ENCODE data around the gene MOB3B. TPM values are rescaled to one million over a fixed set of nuclear protein-coding genes. Genes with fewer than 3 reads are reported as not detected.

MOB3B gene
- polyA plus RNA-seq, 1 donor: 27.3 TPM

DNA sequence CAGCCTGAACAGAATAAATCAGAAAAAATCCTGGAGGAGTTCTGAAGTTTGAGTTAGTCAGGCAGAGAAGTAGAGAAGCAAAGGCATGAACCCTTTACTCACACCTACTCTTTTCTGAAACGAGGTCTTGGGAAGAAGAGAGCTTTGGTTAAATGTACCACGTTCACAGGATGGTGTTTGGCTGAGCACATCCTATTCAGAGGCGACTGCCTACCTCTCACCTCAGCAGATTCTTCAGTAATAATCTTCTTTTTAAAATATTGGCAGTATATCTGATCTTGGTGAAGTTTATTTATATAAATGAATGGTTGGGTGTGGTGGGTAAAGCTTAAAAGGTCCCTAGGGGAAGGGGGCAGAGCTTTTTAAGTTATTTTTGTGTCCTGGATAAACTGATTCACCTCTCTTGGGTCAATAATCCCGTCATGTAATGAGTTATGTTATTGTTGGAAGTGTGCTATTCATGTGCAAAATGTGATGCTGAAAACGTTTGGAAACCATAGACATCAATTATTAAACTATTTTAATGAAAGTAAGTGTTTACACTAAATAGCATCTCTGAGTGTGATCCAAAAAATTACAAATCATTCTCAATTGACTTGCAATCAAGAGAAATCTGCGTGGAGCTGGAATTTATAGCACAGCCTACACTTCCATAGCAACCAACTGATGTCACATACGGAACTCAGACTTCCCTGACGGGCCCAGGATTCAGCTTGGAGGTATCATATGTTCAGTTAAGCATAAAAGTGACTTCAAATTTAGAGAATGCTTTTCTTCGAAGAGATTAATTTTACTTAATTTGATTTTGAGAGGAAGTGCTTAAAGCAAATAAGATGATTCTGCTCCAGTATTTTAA lies 138.3 kb downstream of the MOB3B start:
- DNase-seq: no peak

DNA sequence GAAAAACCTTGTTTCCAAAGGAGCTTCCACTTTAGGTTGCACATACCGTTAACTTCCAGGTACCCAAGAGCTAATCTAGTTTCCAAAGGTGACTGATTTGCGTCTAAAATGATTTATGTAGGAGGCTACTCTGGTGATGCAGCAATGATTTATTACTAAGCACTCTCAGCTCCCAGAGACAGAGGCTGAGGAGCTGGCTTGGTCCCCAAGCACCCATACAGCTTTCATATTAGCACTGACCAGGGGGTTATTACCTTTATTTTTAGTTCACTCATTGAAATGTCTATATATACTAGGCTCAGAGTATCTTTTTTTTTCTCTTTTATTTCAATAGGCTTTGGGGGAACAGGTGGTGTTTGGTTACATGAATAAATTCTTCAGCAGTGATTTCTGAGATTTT lies 141.5 kb downstream of the MOB3B start:
- DNase-seq: no peak

DNA sequence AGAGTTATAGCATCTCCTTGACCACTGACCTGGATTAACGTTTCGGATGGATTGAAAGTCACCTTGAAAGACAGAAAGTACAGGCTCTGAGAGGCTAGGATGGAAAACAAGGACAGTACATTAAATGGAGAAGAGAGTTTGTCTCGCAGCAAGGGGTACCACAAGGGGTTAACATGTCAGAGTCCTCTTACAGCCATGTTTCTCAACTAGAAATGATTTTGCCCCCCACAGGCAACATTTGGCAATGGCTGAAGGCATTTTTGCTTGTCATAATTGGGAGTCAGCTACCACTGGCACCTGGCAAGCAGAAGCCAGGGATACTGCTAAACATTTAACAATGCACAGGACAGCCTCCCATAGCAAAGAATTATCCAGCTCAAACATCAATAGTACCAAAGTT lies 141.9 kb downstream of the MOB3B start:
- no peak for DNase-seq

DNA sequence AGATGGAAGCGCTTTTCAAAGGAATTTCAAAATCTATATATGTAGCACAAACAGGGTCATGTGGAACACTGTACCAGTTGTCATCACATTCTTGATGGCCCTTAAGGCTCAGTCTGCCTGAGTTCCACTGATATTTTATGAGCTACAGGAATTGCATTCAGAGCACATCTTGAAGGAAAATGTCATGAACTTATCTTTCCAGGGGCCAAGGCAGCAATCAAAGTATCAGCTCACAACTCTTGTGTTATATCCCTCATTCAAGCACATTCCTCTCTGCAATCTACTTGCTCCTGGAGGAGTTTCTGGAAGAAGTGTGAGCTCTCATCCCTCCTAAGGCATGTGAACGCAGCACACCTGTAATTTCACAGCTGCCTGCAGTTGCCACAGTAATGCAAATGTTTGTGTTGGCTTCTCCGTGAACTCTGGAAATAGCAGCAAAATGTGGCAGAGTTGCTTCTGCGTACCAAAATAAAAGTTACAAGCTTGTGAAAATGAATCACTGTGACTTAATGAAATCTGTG lies 143.0 kb downstream of the MOB3B start:
- no peak for DNase-seq

DNA sequence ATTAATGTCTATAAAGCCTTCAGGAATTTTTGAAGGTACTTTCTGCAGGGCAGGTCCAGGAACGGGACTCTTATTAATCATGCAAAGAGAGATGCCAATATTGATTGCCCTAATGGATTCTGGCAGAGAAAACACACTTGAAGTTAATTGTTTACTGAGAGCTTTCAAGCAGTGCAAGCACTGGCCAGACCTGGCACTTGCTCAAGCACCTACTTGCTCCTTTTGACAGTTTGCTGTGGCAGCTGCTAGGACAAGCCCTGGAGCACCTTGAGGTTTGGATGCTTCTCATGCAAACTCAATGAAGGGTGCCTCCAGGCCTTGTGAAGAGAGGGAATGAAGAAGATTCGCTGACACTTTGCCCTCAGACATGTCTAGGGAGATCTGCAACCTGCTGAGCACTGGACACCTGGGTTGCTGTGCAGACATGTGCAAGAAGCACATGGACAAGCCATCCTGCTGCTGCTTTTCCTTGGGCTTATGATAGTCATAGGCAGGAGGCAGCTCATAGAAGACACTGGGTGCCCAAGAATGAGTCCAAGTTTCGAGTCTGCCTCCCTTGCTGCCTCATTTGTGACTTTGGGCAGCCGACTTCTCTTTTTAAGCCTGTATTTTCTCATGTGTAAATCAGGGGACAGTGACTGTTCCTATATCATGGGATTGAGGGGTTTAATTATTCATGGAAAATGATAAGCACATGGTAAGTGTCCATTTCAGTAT lies 143.8 kb downstream of the MOB3B start:
- no peak for DNase-seq

DNA sequence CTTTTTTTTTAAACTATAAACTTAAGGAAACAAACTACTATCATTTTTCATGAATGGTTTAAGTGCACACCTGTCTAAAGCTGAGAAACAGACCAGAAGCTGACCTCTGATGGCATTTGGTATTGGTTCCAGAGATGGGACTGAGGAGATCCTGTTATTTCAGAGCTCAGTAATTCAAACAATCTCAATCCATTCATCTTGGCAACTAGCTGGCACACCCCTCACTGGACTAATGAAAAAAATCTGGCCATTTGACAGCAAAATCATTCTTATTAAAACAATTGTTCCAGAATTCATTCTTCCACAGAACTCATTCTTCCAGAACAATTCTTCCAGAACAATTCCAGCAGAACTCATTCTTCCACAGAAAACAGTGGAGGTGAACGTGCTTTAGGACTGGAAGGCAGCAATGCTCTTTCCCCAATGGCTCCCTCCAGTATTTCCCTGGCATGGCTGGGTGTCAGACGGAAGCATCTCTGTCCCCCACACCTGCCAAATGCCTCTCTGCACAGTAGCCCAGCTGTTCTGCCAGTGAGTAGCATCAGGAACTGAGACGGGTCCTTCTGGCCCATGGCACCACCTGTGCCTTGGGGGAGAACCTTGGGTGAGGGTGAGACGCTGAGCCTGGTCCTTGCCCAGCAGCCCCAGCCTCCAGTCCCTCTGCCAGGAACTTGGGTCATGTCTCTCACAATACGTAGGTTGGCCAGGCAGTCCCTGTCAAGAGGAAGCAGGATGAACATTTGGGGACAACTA lies 145.2 kb downstream of the MOB3B start:
- DNase-seq: no peak

DNA sequence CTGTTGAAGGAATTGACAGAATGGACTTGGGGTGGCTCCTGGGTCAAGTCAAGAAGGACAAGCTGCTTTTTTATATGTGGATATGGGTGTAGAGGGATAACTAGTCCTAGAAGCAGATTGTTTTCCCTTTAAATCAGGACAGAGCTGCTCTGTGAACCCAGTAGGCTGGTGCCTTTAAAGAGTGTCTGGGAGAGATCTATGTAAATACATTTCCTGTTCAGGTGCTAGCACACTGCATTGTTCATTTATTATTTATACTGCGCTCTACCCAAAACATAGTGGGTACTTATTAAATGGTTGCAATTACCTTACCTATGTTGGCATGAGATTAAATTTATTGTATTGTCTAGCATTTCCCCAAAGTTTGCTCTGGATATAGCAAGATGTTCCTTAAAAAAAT lies 146.1 kb downstream of the MOB3B start:
- DNase-seq: no peak

DNA sequence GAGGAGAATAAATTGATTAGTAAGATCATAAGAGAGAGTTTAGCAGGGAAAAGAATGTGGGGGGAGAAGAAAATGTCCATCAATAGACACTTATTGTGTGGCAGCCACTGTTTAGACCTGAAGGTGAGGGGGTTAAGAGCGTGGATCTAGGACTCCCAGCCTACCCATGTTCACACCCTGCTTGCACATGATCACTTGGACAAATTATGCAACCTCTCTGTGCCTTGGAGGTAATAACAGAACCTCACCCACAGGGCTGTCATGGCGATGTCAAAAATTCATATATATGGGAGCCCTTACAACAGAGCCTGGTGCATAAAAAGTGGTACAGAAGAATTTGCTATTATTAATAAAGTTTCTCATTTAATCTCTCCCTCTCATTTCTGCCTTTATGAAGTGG lies 146.6 kb downstream of the MOB3B start:
- no peak for DNase-seq

DNA sequence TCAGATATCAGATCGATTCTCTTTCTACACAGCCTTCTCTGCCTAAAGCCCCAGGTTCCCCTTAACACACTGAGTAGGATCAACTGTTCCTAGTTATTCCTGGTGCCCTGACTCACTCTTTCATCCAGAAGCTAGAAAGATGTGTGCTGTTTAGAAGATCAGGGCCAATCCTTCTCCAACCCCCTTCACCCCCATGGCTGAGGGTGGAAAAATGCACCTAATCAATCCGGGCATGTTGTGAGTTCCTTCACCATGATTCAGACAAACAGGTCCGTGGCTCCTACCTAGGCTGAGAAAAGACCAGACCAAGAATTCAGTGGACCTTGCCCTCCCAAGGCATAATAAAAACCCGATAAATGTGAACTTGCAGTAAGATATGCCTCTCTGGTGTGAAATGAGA lies 147.3 kb downstream of the MOB3B start:
- no peak for DNase-seq

DNA sequence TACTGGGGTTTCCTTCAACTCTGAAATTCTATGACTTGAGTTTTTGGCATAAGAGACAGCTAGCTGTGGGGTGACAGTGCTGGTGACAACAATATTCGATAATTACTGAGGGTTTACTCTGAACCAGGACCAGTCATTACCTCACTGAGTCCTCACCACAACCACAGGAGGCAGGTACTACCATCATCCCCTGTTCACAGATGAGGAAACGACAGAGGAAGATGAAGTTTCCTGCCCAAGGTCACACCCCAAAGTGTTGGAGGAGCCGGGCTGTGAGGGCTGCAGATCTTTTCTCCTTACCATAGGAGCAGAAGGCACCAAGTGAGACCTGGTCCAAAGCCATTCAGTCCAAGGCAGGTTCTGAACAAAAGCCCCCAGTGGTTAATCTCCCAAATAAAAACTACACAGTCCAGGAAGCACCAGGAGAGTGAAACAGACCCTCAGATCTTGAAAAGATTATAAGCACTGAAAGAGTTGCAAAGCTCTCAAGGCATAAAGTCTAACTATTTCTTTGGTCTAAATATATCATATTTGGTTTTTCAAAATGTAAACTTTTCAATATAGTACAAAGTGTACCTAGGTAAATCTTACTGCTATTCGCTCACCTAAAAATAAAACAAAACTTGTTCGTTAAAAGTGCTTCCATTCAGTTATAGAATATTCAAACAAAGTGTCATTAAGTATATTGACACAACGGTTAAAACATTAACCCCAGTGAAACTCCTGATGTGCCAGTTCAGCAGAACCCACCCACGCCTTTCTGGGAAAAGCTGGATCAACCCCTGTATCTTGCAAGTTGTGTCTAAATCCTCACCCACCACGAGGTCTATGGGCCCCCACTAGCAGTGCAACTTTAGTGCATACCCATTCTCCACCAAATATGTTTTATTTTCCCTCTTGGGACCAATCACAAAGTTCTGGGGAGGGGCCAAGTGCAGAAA lies 150.0 kb downstream of the MOB3B start:
- DNase-seq: no peak

DNA sequence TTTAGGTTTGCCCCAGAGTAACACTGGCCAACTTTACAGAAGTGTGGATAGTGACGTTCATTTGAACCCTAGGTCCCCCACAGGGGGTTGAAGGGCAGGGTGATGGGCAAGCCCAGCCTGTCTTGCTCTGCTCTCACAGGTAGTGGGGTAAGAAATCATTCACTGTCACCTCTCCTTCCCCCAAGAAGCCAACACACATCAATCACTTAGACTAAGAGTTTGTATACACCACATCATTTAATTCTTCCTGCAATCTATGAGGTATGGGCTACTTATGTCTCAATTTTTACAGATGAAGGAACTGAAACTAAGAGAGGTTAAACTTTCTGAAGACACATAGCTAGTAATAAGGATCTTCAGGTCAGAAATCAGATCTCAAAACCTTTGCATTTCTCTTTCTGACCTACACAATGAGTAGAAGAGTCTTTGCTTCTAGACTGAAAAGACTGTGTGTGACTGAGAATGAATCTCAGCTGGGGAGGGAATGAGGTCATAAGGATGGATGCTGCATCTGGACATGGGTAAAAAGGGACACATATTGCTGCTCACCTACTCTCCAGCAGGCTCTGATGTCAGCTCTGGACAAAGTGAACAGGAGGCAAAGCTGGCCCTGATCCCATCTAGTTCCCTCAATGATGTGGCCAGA lies 151.7 kb downstream of the MOB3B start:
- no peak for DNase-seq

DNA sequence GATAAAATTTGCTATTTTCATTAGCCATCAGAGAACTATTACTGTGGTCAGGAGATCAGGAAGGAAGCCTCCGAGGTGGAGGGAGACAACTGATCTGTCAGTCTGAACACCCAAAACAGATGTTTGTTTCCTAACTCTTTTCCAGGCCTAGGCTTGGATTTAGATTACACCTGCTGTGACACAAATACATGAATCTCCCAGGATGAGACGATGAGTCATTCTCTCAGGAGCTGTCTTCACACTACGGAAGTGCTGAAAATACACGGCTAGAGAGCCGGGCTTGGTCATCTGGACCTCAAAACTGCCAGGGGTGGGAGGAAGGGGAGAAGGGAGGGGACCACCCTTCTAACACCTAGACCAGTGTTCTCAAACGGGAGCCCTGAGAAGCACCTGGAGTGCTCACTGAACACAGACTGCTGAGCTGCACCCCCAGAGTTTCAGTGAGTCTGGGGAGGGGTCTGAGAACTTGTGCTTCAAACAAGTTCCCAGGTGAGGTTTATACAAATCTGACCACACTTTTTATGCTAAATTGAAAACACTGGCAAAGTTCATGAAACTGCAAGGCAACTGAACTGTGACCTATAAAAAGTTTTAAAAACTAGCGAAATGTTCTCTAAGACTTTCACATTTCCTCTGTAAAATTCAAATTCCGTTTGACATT lies 152.3 kb downstream of the MOB3B start:
- DNase-seq: no peak

DNA sequence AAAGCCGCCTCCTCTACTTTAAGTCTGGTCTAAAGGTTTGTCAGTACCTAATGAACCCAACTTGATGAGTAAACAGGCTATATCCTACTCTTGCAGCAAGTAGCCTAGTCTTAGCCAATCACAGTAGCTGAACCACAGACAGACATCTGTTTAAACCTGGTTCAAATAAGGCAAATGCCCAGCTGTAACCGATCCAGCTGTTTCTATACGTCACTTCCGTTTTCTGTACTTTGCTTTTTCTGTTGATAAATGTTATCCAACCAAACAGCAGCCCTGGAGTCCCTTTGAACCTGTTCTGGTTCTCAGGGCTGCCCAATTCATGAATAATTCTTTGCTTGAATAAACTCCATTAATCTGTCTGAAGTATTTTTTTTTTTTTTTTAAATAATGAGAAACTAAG lies 155.8 kb downstream of the MOB3B start:
- no peak for DNase-seq

DNA sequence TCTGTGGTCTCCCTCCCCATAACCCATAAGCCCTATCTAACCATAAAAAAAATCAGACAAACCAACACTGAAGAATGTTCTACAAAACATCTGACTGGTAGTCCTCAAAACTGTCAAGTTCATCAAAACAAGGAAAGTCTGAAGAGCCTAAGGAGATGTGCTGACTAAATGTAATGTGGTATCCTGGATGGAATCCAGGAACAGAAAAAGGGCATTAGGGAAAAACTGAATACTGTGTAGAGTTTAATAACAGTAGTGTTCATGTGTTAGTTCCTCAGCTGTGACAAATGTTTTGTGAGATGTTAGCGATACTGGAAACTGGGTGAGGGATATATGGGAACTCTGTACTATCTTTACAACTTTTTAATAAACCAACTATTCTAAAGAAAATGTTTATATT lies 157.0 kb downstream of the MOB3B start:
- no peak for DNase-seq

DNA sequence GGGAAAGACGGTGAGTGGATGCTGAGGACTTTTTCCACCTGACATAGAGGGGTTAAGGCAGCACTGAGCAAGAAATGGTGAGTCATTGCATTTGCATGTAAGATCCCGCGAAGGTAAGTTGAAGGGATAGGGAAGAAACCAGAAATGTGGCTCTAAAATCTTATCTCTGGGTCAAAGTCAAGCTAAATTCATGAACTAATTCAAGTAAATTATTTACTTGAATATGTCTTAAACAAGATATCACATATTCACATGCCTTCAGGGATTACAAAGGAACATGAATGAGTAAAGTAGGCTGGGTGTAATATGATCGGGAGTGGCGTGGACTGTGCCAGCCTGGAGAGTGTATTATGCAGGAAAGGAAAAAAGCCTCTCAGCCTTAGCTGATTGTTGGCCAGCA lies 158.2 kb downstream of the MOB3B start:
- no peak for DNase-seq

DNA sequence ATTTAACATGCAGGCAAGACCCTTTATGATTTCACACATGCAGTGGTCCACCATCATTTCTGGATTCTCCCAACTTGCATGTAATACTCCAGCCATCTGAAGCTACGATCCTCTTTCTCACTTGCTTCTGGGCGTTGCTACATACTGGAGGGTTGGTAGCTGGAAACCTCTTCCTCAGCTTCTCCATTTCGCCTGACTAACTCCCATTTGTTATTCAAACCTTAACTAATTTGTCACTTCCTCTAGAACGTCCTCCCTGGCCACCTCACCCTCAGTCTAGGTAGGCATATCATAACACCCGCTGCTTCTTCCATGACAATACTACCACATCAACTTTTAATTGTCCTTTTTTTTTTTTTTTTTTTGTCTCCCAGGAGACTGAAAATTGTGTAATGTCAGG lies 160.0 kb downstream of the MOB3B start:
- DNase-seq: no peak

DNA sequence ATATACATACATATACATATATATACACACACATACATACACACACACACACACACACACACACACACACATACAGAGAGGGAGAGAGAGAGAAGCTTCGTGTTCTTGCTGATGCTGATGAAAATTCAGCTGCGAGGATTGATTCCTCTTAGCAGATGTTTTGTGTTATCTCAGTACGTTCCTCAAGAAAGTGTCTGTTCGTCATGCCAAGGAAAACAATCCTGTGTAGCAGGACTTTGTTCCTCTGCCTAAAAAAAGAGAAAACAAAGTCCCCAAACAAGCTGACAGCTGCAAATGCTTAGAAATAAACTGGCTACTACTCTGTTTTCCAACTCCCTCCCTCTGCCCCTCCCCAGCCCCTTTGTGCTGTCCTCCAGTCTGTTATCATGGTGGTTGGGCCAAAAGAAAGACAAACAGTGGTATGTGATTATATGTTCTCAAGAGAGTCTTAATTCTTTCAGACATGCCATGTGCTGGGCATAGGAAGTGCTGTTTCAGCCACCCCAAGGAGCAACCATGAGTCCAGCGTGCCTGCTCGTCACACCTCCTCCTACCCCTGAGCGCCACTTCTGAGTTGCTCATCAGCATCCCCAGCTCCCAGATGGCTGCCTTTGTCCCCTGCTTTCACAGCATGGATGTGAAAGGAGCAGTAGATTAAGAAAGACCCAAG lies 161.2 kb downstream of the MOB3B start:
- peak; percentile 86 for DNase-seq

DNA sequence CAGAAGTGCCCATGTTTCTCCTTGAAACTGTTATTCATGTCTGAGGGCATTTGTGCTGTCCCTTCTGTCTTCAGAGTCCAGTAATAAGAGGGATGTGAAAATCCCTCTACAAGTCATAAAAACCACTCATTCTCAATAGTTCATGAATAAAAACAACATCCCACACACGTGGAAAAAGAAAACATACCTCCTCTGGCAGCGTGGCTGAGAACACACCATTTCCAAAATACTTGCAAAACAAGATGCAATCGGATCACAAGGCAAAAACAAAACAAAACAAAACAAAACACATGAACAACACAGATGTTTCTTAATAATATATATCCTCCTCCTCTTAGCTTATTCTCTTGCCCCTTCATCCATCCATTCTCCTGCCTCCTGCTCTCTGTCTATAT lies 161.7 kb downstream of the MOB3B start:
- no peak for DNase-seq

DNA sequence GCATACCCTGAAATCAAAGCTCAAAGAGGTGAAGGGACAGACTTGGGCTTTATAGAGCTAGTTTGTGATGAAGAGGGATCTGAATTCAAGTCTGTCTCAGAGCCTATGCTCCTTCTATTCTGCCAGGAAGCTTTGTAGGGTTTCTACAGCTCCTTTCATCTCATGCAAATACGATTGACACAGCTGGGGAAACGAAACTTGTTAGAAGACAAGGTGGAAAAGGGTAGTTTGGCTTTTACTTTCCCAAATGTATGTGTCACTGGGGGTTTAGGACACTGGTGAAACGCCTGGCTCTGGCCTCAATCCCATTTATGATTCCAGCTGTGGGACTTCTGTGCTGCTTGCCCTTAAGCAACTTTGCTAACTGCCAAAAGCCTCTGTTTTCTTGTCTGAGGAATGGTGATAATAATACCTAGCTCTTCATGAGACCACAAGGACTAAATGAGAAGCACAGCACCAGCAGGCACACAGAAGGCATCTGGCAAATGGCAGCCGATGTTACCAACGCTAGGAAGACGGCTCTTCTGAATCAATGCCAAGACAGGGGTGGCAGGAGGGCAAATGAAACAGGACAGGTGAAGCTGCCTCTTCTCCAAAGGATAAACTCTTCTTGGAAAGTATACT lies 162.3 kb downstream of the MOB3B start:
- DNase-seq: no peak

Measured in left kidney (tissue), 2 donors.